GM18526 (cell line): Measurements from ENCODE around the gene FOCAD.

ENCODE experiments used
- POLR2A ChIP-seq: IDR thresholded peaks from 3 replicates; pipeline ENCODE4 v1.6.1; 2011; ENCODE audit not compliant: insufficient read length; ENCODE audit errors: extremely low read depth

Gene FOCAD

GRCh38 chr9:20930836-20931235, 246.8 kb downstream of the FOCAD start:
- TF ChIP-seq POLR2A = no peak

GRCh38 chr9:20940447-20941173, 256.6 kb downstream of the FOCAD start:
- TF ChIP-seq POLR2A = no peak

GRCh38 chr9:20941174-20941690, 257.2 kb downstream of the FOCAD start:
- no peak for TF ChIP-seq POLR2A

GRCh38 chr9:20944507-20944906, 260.4 kb downstream of the FOCAD start:
- no peak for TF ChIP-seq POLR2A

DNA sequence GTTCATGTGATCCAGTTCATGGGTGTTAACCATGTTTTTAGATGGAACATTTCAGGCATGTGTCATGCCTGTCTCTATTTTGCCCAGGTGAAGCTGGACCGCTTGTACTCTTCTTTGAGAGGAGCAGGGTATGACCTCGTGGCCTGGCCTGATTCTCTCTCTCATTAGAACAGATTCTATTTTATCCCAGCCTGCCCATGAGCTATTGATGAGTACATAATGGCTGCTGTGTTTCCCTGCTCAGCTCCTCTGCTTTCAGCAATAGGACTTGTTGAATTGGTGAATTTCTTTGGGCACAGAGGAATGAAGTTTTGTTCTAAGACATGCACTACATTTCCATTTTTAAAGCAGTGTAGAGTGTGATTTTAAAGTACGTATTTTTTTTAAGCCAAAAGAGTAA, 261.2 kb downstream of the FOCAD start:
- TF ChIP-seq POLR2A = no peak

- TF ChIP-seq POLR2A = no peak
Observed at GRCh38 chr9:20945856-20946255, 261.8 kb downstream of the FOCAD start.

- no peak for TF ChIP-seq POLR2A
Observed at GRCh38 chr9:20948703-20949102, 264.6 kb downstream of the FOCAD start.

- TF ChIP-seq POLR2A = no peak
Observed at GRCh38 chr9:20950707-20951106, 266.6 kb downstream of the FOCAD start.

GRCh38 chr9:20962536-20963225, 278.6 kb downstream of the FOCAD start:
- no peak for TF ChIP-seq POLR2A

DNA sequence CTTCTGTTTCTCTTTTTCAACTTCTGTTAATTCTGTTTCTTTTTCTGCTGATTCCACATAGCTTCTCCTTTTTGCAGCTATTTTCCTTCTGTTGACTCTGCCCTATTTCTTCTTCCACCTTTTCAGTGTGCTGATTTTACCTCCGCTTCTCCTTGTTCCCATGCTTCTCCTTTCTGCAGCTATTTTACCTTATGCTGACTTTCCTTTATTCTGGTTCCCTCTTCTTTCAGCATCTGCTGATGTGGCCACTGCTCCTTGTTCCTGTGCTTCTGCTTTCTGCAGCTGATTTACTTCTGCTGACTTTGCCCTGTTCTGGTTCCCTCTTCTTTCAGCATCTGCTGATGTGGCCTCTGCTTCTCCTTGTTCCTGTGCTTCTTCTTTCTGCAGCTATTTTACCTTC, 288.6 kb downstream of the FOCAD start:
- no peak for TF ChIP-seq POLR2A

GRCh38 chr9:20978249-20978648, 294.2 kb downstream of the FOCAD start:
- TF ChIP-seq POLR2A = no peak

- no peak for TF ChIP-seq POLR2A
Observed at GRCh38 chr9:20980832-20981455, 296.9 kb downstream of the FOCAD start.

GRCh38 chr9:20981486-20981885, 297.4 kb downstream of the FOCAD start:
- TF ChIP-seq POLR2A = no peak

DNA sequence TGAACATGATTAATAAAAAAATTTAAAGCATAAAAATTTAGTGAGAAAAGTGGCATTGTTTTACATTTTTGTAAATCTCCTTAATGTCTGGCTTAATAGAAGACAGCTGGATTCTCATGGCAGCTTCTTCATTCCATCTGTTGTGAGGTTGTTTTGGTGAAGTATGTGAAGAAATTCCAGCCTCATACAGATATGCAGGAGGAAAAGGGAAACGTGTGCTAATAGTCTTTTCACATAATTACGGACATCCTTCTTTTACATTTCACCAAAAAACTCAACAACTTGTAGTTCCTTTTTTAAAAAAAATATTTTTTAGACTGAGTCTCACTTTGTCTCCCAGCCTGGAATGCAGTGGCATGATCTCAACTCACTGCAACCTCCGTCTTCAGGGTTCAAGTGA, 300.4 kb downstream of the FOCAD start:
- no peak for TF ChIP-seq POLR2A

- TF ChIP-seq POLR2A = no peak
Observed at GRCh38 chr9:20985851-20986600, 302.0 kb downstream of the FOCAD start.
